Measurements from ENCODE around the gene RBMS3. TPM values are rescaled to one million over a fixed set of nuclear protein-coding genes. Genes with fewer than 3 reads are reported as not detected.

Gene RBMS3
- total and polyA plus RNA-seq, 2 experiments from 2014 or later, result 3.2 to 7.4 TPM

DNA sequence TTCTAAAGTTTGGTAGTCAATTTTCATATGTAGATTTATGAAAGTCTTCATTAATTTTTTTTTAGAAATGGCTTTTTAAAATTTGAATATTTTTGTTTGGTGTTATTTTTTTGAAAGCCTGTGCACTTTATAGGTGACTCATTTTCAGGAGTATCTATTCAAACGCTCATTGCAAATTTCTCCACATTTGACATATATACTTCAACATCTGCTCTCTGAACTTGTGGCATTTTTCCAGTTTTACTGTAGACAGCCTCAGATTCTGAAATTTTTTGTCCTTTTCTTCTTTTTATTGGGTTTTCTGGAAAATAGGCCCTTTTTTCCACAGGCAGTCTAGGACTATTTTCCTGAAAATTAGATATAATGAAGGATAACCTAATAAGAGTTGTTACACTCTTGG lies 396.6 kb downstream of the RBMS3 start:
- 0 out of 2 replicates have a peak, but pooled peaks cover under 1% of the 10 kb centered on the region for H3K9me2 ChIP-seq (ENCODE audit: insufficient read depth)
- ATAC-seq, result no peak
- TF ChIP-seq EZH2 (IDR thresholded peaks at IDR 0.05; ENCODE audit: low read depth, unreplicated experiment) (no peak), ZNF114 (CRISPR knock-in tag; IDR thresholded peaks at IDR 0.05) (no peak), CREB1 (CRISPR knock-in tag; IDR thresholded peaks at IDR 0.05; ENCODE audit: low read depth) (no peak), REST (IDR thresholded peaks at IDR 0.05; ENCODE audit: unreplicated experiment) (no peak), ZNF331 (CRISPR knock-in tag; IDR thresholded peaks at IDR 0.05; ENCODE audit: low read depth) (no peak), JUNB (IDR thresholded peaks at IDR 0.05; ENCODE audit: unreplicated experiment) (no peak), EZH2phosphoT487 (IDR thresholded peaks at IDR 0.05; ENCODE audit: unreplicated experiment) (no peak), POLR2AphosphoS5 (IDR thresholded peaks at IDR 0.05; ENCODE audit: low read depth) (no peak), STAT1 (IDR thresholded peaks at IDR 0.05; ENCODE audit: unreplicated experiment) (no peak)
- TF ChIP-seq, protein P1, sequence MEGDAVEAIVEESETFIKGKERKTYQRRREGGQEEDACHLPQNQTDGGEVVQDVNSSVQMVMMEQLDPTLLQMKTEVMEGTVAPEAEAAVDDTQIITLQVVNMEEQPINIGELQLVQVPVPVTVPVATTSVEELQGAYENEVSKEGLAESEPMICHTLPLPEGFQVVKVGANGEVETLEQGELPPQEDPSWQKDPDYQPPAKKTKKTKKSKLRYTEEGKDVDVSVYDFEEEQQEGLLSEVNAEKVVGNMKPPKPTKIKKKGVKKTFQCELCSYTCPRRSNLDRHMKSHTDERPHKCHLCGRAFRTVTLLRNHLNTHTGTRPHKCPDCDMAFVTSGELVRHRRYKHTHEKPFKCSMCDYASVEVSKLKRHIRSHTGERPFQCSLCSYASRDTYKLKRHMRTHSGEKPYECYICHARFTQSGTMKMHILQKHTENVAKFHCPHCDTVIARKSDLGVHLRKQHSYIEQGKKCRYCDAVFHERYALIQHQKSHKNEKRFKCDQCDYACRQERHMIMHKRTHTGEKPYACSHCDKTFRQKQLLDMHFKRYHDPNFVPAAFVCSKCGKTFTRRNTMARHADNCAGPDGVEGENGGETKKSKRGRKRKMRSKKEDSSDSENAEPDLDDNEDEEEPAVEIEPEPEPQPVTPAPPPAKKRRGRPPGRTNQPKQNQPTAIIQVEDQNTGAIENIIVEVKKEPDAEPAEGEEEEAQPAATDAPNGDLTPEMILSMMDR (conservative IDR thresholded peaks at IDR 0.05; ENCODE audit: low read depth in 2 of 2), result no peak
- TF ChIP-seq, protein P2, sequence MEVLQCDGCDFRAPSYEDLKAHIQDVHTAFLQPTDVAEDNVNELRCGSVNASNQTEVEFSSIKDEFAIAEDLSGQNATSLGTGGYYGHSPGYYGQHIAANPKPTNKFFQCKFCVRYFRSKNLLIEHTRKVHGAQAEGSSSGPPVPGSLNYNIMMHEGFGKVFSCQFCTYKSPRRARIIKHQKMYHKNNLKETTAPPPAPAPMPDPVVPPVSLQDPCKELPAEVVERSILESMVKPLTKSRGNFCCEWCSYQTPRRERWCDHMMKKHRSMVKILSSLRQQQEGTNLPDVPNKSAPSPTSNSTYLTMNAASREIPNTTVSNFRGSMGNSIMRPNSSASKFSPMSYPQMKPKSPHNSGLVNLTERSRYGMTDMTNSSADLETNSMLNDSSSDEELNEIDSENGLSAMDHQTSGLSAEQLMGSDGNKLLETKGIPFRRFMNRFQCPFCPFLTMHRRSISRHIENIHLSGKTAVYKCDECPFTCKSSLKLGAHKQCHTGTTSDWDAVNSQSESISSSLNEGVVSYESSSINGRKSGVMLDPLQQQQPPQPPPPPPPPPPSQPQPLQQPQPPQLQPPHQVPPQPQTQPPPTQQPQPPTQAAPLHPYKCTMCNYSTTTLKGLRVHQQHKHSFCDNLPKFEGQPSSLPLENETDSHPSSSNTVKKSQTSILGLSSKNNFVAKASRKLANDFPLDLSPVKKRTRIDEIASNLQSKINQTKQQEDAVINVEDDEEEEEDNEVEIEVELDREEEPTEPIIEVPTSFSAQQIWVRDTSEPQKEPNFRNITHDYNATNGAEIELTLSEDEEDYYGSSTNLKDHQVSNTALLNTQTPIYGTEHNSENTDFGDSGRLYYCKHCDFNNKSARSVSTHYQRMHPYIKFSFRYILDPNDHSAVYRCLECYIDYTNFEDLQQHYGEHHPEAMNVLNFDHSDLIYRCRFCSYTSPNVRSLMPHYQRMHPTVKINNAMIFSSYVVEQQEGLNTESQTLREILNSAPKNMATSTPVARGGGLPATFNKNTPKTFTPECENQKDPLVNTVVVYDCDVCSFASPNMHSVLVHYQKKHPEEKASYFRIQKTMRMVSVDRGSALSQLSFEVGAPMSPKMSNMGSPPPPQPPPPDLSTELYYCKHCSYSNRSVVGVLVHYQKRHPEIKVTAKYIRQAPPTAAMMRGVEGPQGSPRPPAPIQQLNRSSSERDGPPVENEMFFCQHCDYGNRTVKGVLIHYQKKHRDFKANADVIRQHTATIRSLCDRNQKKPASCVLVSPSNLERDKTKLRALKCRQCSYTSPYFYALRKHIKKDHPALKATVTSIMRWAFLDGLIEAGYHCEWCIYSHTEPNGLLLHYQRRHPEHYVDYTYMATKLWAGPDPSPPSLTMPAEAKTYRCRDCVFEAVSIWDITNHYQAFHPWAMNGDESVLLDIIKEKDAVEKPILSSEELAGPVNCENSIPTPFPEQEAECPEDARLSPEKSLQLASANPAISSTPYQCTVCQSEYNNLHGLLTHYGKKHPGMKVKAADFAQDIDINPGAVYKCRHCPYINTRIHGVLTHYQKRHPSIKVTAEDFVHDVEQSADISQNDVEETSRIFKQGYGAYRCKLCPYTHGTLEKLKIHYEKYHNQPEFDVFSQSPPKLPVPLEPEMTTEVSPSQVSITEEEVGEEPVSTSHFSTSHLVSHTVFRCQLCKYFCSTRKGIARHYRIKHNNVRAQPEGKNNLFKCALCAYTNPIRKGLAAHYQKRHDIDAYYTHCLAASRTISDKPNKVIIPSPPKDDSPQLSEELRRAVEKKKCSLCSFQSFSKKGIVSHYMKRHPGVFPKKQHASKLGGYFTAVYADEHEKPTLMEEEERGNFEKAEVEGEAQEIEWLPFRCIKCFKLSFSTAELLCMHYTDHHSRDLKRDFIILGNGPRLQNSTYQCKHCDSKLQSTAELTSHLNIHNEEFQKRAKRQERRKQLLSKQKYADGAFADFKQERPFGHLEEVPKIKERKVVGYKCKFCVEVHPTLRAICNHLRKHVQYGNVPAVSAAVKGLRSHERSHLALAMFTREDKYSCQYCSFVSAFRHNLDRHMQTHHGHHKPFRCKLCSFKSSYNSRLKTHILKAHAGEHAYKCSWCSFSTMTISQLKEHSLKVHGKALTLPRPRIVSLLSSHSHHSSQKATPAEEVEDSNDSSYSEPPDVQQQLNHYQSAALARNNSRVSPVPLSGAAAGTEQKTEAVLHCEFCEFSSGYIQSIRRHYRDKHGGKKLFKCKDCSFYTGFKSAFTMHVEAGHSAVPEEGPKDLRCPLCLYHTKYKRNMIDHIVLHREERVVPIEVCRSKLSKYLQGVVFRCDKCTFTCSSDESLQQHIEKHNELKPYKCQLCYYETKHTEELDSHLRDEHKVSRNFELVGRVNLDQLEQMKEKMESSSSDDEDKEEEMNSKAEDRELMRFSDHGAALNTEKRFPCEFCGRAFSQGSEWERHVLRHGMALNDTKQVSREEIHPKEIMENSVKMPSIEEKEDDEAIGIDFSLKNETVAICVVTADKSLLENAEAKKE (CRISPR knock-in tag; IDR thresholded peaks at IDR 0.05), result no peak
- TF ChIP-seq, protein P3, sequence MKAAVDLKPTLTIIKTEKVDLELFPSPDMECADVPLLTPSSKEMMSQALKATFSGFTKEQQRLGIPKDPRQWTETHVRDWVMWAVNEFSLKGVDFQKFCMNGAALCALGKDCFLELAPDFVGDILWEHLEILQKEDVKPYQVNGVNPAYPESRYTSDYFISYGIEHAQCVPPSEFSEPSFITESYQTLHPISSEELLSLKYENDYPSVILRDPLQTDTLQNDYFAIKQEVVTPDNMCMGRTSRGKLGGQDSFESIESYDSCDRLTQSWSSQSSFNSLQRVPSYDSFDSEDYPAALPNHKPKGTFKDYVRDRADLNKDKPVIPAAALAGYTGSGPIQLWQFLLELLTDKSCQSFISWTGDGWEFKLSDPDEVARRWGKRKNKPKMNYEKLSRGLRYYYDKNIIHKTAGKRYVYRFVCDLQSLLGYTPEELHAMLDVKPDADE (IDR thresholded peaks at IDR 0.05), result no peak
- DNase-seq (ENCODE audit: low spot score), result no peak
- peaks cover 22% of the 10 kb centered on the region for H3K9me3 Mint-ChIP-seq
- H3K27ac ChIP-seq (ENCODE audit: low read depth), result no peak overlapping the region
- H3K27me3 ChIP-seq (ENCODE audit: insufficient read depth), result no peaks in the 10 kb centered on the region
- no peaks in the 10 kb centered on the region for H3K27me3 Mint-ChIP-seq (ENCODE audit: insufficient read depth, low read depth, poor library complexity)
- no peaks in the 10 kb centered on the region; the same call in 2 of the 3 replicates for H3K4me1 Mint-ChIP-seq
- H3K36me3 Mint-ChIP-seq (ENCODE audit: low read depth), result peaks cover 18% of the 10 kb centered on the region; the same call in 2 of the 3 replicates
- no peak overlapping the region for H3K4me3 Mint-ChIP-seq
- no peaks in the 10 kb centered on the region for H3K36me3 ChIP-seq (ENCODE audit: insufficient read depth)
- H3K79me2 ChIP-seq (replicated peaks; ENCODE audit: insufficient read depth), result no peaks in the 10 kb centered on the region
- no peaks in the 10 kb centered on the region for H3F3A ChIP-seq (replicated peaks; ENCODE audit: low read depth)
- H3K4me1 ChIP-seq (ENCODE audit: insufficient read depth), result no peaks in the 10 kb centered on the region
- no peak overlapping the region for H3K4me3 ChIP-seq
- no peak overlapping the region for H2AFZ ChIP-seq
- H4K20me1 ChIP-seq (replicated peaks; ENCODE audit: insufficient read depth), result no peaks in the 10 kb centered on the region
- no peak overlapping the region for H3K4me2 ChIP-seq
- H3K27ac Mint-ChIP-seq, result no peak overlapping the region
